Activated CD8-positive, alpha-beta memory T cell treated with anti-CD3 and anti-CD28 coated beads, Interleukin-2, amount 50 U/mL, for 1 hour (primary cell): ENCODE measurements around the gene FLRT2.

Experiments
- DNase-seq: peaks from one replicate; pipeline ENCODE4 v3.0.0-alpha.2; 2020; ENCODE audit errors: extremely low read depth

The FLRT2 gene

GRCh38 chr14:85531141-85531586 lies 1.2 kb downstream of the FLRT2 start:
- no peak for DNase-seq

- DNase-seq, result no peak
These were observed 1.8 kb downstream of the FLRT2 start for GRCh38 chr14:85531587-85532373.

DNA sequence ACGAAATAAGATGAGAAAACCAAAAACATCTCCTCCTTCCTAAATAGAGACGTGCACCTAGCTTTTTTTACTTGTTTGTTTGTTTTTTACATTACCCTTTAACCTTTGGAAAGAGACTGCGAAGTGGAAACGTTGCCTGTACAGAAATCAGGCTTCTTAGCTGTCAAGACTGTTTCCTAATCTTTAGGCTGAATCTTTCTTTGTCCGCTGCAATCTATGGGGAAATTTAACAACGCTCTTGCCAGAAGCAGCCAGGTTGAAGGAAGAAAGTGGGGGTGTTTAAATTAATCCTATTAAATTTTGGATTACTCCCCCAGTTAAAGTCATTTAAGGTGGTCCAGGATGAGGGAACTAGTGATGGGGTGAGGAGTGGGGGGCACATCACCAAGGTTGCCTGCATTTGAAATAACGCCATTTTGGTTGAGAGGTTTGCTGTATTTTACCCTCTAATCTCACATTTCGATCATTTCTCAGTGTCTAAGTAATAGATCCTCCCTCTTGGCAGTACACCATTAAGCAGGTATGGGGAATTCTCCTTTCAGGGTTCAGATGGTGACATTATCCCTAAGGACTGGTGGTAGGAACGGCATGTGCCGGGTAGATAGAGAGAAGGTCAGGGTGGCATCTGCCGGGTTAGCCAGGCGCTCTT lies 2.6 kb downstream of the FLRT2 start:
- DNase-seq, result no peak

GRCh38 chr14:85533023-85533860 lies 3.3 kb downstream of the FLRT2 start:
- DNase-seq, result no peak

- DNase-seq, result no peak
These were observed 3.9 kb downstream of the FLRT2 start for GRCh38 chr14:85533861-85534291.

GRCh38 chr14:85534458-85535293 lies 4.7 kb downstream of the FLRT2 start:
- DNase-seq, result no peak

GRCh38 chr14:85535321-85535720 lies 5.4 kb downstream of the FLRT2 start:
- no peak for DNase-seq

- no peak for DNase-seq
These were observed 6.3 kb downstream of the FLRT2 start for GRCh38 chr14:85535991-85536832.

DNA sequence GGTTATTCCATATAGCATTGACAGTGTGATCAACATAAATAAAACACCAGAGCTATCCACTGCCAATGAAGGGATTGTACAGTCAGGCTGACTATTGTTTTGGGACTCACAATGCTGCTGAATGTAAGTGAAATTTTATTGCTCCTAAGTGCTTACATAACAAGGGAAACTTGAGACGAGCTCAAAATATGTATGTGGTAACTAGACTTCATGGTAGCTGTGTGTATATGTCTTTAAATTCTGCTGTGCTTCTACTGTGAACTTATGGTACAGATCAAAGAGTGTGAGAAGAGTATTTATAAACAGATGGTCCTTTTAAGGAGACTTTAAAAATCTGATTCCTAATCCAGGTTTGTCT lies 6.9 kb downstream of the FLRT2 start:
- DNase-seq, result no peak

- no peak for DNase-seq
These were observed 7.6 kb downstream of the FLRT2 start for GRCh38 chr14:85537526-85537925.

DNA sequence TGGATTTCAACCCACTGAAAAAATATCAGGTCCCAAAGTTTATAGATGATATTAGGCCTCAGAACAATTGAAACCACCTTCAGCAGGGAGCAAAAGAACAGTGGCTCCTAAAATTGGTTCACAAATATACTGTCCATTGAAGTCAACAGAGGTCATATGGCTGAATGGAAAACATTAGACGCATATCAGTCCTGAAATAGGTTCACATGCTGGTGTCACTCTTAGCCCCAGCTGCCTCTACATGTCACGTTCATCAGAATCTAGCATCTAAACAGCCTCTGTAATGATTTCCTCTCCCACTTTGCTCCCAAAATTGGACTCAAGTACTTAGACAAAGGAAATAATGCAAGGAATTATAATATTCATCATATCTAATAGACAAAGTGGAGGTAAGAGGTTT lies 8.7 kb downstream of the FLRT2 start:
- DNase-seq, result no peak

DNA sequence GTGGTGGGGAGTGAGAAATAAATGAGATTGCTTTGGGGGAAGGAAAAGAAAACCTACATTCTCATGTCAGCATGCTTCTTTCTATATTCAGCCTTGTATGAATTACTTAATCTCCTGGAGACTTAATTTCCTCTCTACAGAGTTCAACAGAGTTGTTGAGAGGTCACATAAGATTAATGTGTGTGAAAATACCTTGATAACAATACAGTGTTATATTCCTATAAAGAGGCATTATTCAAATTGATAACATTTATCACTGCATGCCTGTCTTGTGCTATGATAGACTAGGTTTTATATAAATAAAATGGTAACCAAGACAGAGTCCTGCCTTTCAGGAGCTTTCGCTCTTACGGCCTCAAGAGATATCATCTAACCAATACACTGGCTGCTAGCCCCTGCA lies 9.6 kb downstream of the FLRT2 start:
- DNase-seq, result no peak

- no peak for DNase-seq
These were observed 12.7 kb downstream of the FLRT2 start for GRCh38 chr14:85542623-85543022.

DNA sequence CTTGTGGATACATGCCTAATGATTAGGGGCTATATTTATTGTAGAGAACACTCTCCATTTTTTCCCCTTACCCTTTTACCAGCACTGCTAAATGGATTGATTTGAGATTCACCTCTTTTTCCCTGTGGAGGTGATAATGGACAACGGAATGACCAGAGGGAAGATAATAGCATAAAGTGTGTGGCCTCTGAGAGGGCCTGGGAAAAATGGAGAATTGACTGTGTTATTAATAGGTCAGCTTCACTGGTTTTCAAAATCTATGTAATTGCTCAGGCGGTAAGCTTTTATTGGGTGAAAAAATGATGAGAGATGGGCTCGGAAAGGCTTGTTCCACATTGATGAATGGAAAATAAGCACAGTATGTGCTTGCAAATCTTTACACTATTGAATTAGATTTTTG lies 15.8 kb downstream of the FLRT2 start:
- DNase-seq, result no peak

GRCh38 chr14:85546390-85546789 lies 16.4 kb downstream of the FLRT2 start:
- no peak for DNase-seq

- no peak for DNase-seq
These were observed 19.8 kb downstream of the FLRT2 start for GRCh38 chr14:85549697-85550096.

- no peak for DNase-seq
These were observed 24.2 kb downstream of the FLRT2 start for GRCh38 chr14:85554106-85554505.

GRCh38 chr14:85556267-85556666 lies 26.3 kb downstream of the FLRT2 start:
- no peak for DNase-seq

DNA sequence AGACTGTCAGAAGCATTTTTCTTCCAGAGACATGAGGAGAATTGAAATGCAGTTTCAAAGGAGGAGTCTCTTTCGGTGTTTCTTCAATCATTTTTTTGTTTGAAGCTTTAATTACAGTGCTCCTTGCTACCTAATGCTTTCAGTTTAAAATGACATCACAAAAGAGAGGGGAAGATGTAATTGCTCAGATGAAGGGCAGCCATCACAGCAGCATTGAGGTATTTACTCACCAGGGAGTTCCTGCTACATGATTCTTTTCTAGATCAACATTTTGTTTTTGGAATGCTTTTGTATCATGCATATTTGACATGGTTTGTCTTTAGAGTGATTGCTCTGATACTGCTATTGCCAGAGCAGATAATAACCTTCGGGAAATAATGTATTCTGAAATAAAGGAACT lies 28.6 kb downstream of the FLRT2 start:
- DNase-seq, result no peak

DNA sequence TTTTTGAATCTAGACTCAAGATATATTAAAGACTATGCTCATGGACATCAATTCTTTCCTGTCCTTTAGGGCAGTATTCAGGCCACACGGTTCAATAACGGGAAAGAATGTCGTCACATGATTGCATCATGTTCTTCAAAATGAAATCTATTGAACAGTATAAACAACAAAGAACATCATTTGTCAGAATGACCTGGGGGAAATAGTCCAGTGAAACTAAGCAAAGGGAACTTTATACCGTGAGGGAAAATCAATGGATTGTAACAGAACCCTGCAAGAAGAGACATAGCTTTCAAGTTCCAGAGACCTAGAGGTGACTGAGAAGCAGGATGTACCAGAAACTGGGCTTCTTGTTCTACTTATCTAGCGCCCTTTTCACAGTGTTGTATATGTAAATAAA lies 32.7 kb downstream of the FLRT2 start:
- no peak for DNase-seq
